Glutamatergic neuron (in vitro differentiated cells): ENCODE data around the gene HNRNPD. TPM values are rescaled to one million over a fixed set of nuclear protein-coding genes. Genes with fewer than 3 reads are reported as not detected.
"Not testable (repeated sequence)": the region's sequence is repeated elsewhere in the genome, so short reads cannot be mapped to it uniquely, and the experiment has no call there.

Experiments used
- DNase-seq: peaks from one replicate; pipeline ENCODE4 v3.0.0; 2022
- H3K27ac Mint-ChIP-seq: one replicate; pipeline ENCODE4 v1.8.0; 2020; ENCODE audit warnings: mild to moderate bottlenecking, mixed read lengths, inconsistent platforms; ENCODE audit not compliant: unreplicated experiment
- H3K27me3 Mint-ChIP-seq: one replicate; pipeline ENCODE4 v1.8.0; 2020; ENCODE audit warnings: mild to moderate bottlenecking, moderate library complexity, mixed read lengths, inconsistent platforms; ENCODE audit not compliant: unreplicated experiment
- H3K36me3 Mint-ChIP-seq: one replicate; pipeline ENCODE4 v1.8.0; 2020; ENCODE audit warnings: mild to moderate bottlenecking, mixed read lengths, inconsistent platforms; ENCODE audit not compliant: unreplicated experiment
- H3K4me1 Mint-ChIP-seq: one replicate; pipeline ENCODE4 v1.8.0; 2020; ENCODE audit warnings: mild to moderate bottlenecking, low read depth, mixed read lengths, inconsistent platforms; ENCODE audit not compliant: unreplicated experiment
- H3K4me3 Mint-ChIP-seq: one replicate; pipeline ENCODE4 v1.8.0; 2020; ENCODE audit warnings: mild to moderate bottlenecking, mixed read lengths, inconsistent platforms; ENCODE audit not compliant: unreplicated experiment
- H3K9me3 Mint-ChIP-seq: one replicate; pipeline ENCODE4 v1.8.0; 2020; ENCODE audit warnings: mild to moderate bottlenecking, moderate library complexity, mixed read lengths, inconsistent platforms; ENCODE audit not compliant: unreplicated experiment
- total RNA-seq: library from RNA; stranded (reverse); fragmentation: NEBNext Ultra II Directional; extraction: Animal tissue kit (Norgen Biotek cat#: 25700); gene quantifications from one replicate; pipeline ENCODE4 v1.2.1, GENCODE V29; 2021; ENCODE audit not compliant: unreplicated experiment
- TF ChIP-seq, protein P1 (sequence below): fragments of 200-600 bp; sonication (generic); IDR thresholded peaks from one replicate; pipeline ENCODE4 v1.5.0; 2021; ENCODE audit not compliant: partially characterized antibody, unreplicated experiment

Gene HNRNPD
- total RNA-seq, 1 donor from 2014 or later = 253 TPM

DNA sequence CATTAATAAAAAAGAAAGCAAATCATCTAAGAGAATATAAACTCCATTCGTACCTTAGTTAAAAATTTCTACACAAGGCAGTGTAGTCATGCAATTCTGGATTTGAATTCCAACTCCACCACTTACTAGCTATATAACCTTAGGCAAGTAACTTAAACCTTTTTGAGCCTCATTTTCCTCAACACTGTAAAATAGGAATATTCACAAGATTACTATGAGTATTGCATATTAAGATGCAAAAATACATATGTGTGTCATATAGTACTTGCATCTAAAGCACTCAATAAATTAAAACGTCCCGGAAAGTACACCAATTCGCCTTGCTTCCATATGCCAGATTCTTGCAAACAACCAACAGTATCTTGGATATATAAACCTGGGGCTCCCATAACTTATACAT is 42.0 kb downstream of the HNRNPD start:
- Mint-ChIP-seq H3K36me3 (peaks cover 12% of the 10 kb centered on the region), H3K27me3 (no peaks in the 10 kb centered on the region), H3K27ac (no peak overlapping the region), H3K9me3 (peaks cover 4% of the 10 kb centered on the region), H3K4me1 (no peaks in the 10 kb centered on the region), H3K4me3 (no peak overlapping the region)
- DNase-seq = no peak
- TF ChIP-seq, protein P1, sequence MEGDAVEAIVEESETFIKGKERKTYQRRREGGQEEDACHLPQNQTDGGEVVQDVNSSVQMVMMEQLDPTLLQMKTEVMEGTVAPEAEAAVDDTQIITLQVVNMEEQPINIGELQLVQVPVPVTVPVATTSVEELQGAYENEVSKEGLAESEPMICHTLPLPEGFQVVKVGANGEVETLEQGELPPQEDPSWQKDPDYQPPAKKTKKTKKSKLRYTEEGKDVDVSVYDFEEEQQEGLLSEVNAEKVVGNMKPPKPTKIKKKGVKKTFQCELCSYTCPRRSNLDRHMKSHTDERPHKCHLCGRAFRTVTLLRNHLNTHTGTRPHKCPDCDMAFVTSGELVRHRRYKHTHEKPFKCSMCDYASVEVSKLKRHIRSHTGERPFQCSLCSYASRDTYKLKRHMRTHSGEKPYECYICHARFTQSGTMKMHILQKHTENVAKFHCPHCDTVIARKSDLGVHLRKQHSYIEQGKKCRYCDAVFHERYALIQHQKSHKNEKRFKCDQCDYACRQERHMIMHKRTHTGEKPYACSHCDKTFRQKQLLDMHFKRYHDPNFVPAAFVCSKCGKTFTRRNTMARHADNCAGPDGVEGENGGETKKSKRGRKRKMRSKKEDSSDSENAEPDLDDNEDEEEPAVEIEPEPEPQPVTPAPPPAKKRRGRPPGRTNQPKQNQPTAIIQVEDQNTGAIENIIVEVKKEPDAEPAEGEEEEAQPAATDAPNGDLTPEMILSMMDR = no peak

DNA sequence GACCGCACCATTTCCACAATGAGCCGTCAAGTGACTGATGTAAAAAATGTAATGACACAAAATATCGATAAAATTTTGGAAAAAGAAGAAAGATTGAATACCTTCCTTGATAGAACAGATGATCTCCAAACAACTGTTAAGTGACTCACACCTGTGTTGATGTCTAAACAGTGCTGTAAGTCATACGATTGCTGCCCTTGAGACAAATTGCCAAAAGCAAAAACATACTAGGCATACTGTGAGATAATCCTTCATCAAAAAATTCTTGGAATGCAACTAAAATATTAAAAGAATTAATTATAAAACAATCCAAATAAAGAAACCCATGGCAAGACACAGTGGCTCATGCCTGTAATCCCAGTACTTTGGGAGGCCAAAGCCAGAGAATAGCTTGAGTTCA is 53.4 kb downstream of the HNRNPD start:
- Mint-ChIP-seq H3K36me3 (peaks cover 6% of the 10 kb centered on the region), H3K4me1 (no peaks in the 10 kb centered on the region), H3K27ac (no peak overlapping the region), H3K27me3 (no peaks in the 10 kb centered on the region), H3K9me3 (peaks cover 1% of the 10 kb centered on the region), H3K4me3 (no peak overlapping the region)
- TF ChIP-seq, protein P1 = no peak
- DNase-seq = no peak

DNA sequence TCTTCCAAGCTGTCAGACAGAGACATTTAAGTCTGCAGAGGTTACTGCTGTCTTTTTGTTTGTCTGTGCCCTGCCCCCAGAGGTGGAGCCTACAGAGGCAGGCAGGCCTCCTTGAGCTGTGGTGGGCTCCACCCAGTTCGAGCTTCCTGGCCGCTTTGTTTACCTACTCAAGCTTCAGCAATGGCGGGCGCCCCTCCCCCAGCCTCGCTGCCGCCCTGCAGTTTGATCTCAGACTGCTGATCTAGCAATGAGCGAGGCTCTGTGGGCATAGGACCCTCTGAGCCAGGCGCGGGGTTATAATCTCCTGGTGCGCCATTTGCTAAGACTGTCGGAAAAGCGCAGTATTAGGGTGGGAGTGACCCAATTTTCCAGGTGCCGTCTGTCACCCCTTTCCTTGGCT is 70.7 kb downstream of the HNRNPD start:
- not testable (repeated sequence) for H3K9me3 Mint-ChIP-seq, H3K4me3 Mint-ChIP-seq, H3K27ac Mint-ChIP-seq, H3K27me3 Mint-ChIP-seq, H3K4me1 Mint-ChIP-seq, DNase-seq, H3K36me3 Mint-ChIP-seq

Other genes with a start within 250 kb of the HNRNPD start
- gene HNRNPDL, start 56.5 kb upstream of the HNRNPD start, total RNA-seq = 444 TPM
- 26.9 TPM for gene ENOPH1, start 56.6 kb upstream of the HNRNPD start, total RNA-seq
- 5.1 TPM for gene TMEM150C, start 188.0 kb upstream of the HNRNPD start, total RNA-seq